Heart right ventricle (tissue), 16 donors: Measurements from ENCODE around the gene ASB4. TPM values are rescaled to one million over a fixed set of nuclear protein-coding genes. Genes with fewer than 3 reads are reported as not detected.

Source experiments
- ATAC-seq, 8 donors: fragments of 200-7000 bp; cut with Tn5 transposase; one replicate each; pipeline ENCODE4 v1.9.1; 2020; ENCODE audit warnings: mild to moderate bottlenecking in 8 of 8, moderate library complexity in 8 of 8, moderate number of reproducible peaks in 1 of 8
- DNase-seq, 2 donors: peaks; one replicate each; pipeline ENCODE4 v3.0.0-alpha.2; 2020
- H3K27ac ChIP-seq, 10 donors: fragments of 200-600 bp; sonication (generic) in 2 of 10; one replicate each; pipeline versions ENCODE4 v1.5.0 to v1.8.0; 2020 to 2022; ENCODE audit warnings: mild to moderate bottlenecking in 3 of 10
- H3K27me3 ChIP-seq, 7 donors: fragments of 200-600 bp; one replicate each; pipeline ENCODE4 v1.8.0; 2021 to 2022; ENCODE audit warnings: mild to moderate bottlenecking in 2 of 7
- H3K36me3 ChIP-seq, 9 donors: fragments of 200-600 bp; sonication (generic) in 1 of 9; one replicate each; pipeline versions ENCODE4 v1.5.0 to v1.8.0; 2020 to 2022; ENCODE audit warnings: mild to moderate bottlenecking in 2 of 9
- H3K4me1 ChIP-seq, 9 donors: fragments of 200-600 bp; sonication (generic) in 1 of 9; one replicate each; pipeline versions ENCODE4 v1.5.0 to v1.8.0; 2020 to 2022; ENCODE audit warnings: mild to moderate bottlenecking in 4 of 9
- H3K4me3 ChIP-seq, 10 donors: fragments of 200-600 bp; sonication (generic) in 2 of 10; one replicate each; pipeline versions ENCODE4 v1.5.0 to v1.8.0; 2020 to 2022; ENCODE audit warnings: mild to moderate bottlenecking in 7 of 10, moderate library complexity in 2 of 10
- H3K9me3 ChIP-seq, 11 donors: fragments of 200-600 bp in 10 of 11; sonication (generic) in 2 of 11; one replicate each; pipeline versions ENCODE4 v1.5.0 to v1.8.0; 2013 to 2022; ENCODE audit warnings: mild to moderate bottlenecking in 2 of 11, control low read depth in 1 of 11, moderate library complexity in 1 of 11
- CTCF ChIP-seq, 9 donors: fragments of 200-600 bp; sonication (generic) in 2 of 9; IDR thresholded peaks; one replicate each; pipeline versions ENCODE4 v1.5.0 to v1.8.0; 2021 to 2022; ENCODE audit warnings: antibody characterized with exemption in 9 of 9, mild to moderate bottlenecking in 5 of 9, moderate library complexity in 1 of 9
- WGBS, 2 donors: extraction: QIAGEN DNeasy Blood & Tissue Kit; methylation state at CpG; one replicate each; pipeline ENCODE4 v1.1.7; 2013; ENCODE audit warnings: inconsistent platforms in 1 of 2; 5-methylcytosine and 5-hydroxymethylcytosine counted together
- intact Hi-C, 10 donors: fragments of 100-400 bp; cut with DNase I; formaldehyde crosslinking; loops; one replicate each; pipeline versions ENCODE4 v1.11.1 to v1.14.2; 2022
- polyA plus RNA-seq, 2 donors: library from polyadenylated mRNA; stranded (reverse); fragments of 200-250 nt; gene quantifications; one replicate each; pipeline ENCODE4 v1.2.3, GENCODE V29; 2013
- total RNA-seq, 10 donors: library from RNA; stranded (reverse); fragmentation: NEBNext Ultra II Directional in 3 of 10; extraction: Animal tissue kit (Norgen Biotek cat#: 25700) in 3 of 10; gene quantifications; one replicate each; pipeline versions ENCODE4 v1.2.1 to v1.2.4, GENCODE V29; 2021 to 2023
- donor health status: Arrhythmogenic right ventricular cardiomyopathy.
- donor health status: ischemic (EF 13 %, LVEDD 7.1; RV severe dilation, severe dysfunction).
- donor health status: healthy with polysubstance abuse.
- donor health status: DM: no; HTN: yes; CAD: no.
- donor health status: DM: no; HTN: no; CAD: no.
- donor health status: ischemic (EF 25% LVEDD 6.9; RV normal size, moderate dysfunction).
- donor health status: ischemic (EF 25% LVEDD 5.7; RV mildly dilated, moderate dysfunction).
- donor health status: healthy.
- donor health status: DM: yes; HTN: yes; CAD: no.
- donor health status: Ischemic cardiomyopathy.
- donor health status: ischemic (EF 35%, LVEDD 5.7; RV mildly dilated, moderate dysfunction).
- donor health status: nonischemic (EF 11% LVEDD 7.7; RV severe dilation, severe dysfunction).
- donor health status: DM: yes; HTN: yes; CAD: no.
- donor health status: PGD.
- donor health status: ischemic (EF 29% LVEDD 5.4; RV normal size, mild dysfunction).
- donor health status: nonischemic (EF 23%, LVEDD 6.1; RV moderate dilation, normal function).

ASB4 gene
- total and polyA plus RNA-seq, 12 donors = 0.26 to 7.1 (median 3.0) TPM

DNA sequence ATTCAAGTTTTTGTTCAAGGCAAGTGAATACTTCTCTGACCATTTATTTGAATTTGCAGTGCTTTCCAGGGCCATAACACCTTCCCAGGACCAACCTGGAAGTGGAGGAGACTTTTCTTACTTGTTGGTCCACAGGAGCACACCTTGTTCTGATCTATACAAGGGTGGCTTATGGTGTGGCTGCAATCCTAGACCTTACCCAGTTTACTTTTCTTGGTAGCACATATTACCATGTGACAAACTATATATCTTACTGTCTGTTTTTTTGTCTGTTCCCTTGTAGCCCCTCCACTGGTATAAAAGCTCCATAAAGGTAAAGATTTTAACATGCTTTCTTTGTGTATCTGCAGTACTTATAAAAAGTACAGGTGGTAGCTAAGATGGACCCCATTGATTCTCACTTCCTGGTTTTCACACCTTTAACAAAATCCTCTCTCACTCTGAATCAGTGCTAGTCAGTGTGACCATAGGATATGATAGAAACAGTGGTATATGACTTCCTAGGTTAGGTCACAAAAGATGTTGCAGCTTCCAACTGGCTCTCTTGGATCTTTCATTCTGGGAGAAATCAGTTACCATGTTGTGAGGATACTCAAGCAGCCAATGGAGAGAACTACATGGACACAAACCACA, 5.6 kb upstream of the ASB4 start:
- no peak for TF ChIP-seq CTCF (IDR thresholded peaks at IDR 0.05)
- Histone ChIP-seq H3K9me3 (no peaks in the 10 kb centered on the region), H3K27me3 (peaks cover 0 to 3% (median 0%) of the 10 kb centered on the region in 7 donors), H3K4me1 (peaks cover 0 to 10% (median 0%) of the 10 kb centered on the region in 9 donors), H3K36me3 (no peaks in the 10 kb centered on the region), H3K27ac (no peak overlapping the region), H3K4me3 (no peak overlapping the region)
- DNase-seq = no peak
- no peak for ATAC-seq
- intact Hi-C loops = loop anchor here in 9 of 10 donors (5.0 to 10.0 kb wide), 9 partner anchors 43 to 1188 kb away; partner anchors contain the start of genes PON2 (in 1 of the 9) and SGCE (in 1 of the 9)

GRCh38 chr7:95481271-95482165, 4.2 kb upstream of the ASB4 start:
- peaks cover 0 to 3% (median 0%) of the 10 kb centered on the region in 7 donors for H3K27me3 ChIP-seq
- peaks cover 0 to 7% (median 0%) of the 10 kb centered on the region in 9 donors for H3K4me1 ChIP-seq
- no peaks in the 10 kb centered on the region for H3K36me3 ChIP-seq
- intact Hi-C loops = loop anchor here in 1 of 10 donors (10.0 kb wide), 2 partner anchors 63 to 1027 kb away; no protein-coding TSS in a partner anchor
- no peak for TF ChIP-seq CTCF (IDR thresholded peaks at IDR 0.05)
- H3K27ac ChIP-seq = no peak overlapping the region
- no peak overlapping the region for H3K4me3 ChIP-seq
- ATAC-seq (no peak), DNase-seq (no peak)
- 91% methylated on average over 3 of the region's 3 CpGs for WGBS, 2 donors
- H3K9me3 ChIP-seq = no peaks in the 10 kb centered on the region

DNA sequence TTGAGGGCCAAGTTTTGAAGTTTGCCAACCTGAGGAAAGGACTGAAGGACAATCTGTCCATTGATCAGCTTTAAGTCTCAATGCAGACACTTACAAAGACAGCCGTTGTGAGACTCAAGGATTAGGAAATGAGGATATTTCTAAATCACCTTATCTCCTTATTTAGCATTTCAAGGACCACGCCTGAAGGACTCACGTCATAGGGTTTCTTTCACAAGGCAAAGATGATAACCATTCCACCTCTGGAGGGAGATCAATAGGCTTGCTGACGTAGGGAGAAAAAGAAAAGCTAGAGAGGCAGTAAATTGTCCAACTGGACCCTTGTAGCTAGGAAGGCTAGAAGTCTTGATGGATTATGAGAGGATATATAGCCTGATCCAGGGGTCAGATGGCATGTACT, 3.3 kb upstream of the ASB4 start:
- intact Hi-C loops = loop anchor here in 1 of 10 donors (10.0 kb wide), 2 partner anchors 62 to 1028 kb away; no protein-coding TSS in a partner anchor
- no peak for TF ChIP-seq CTCF (IDR thresholded peaks at IDR 0.05)
- no peak for DNase-seq
- Histone ChIP-seq H3K4me3 (no peak overlapping the region), H3K4me1 (no peaks in the 10 kb centered on the region), H3K27me3 (peaks cover 0 to 3% (median 0%) of the 10 kb centered on the region in 7 donors), H3K9me3 (no peaks in the 10 kb centered on the region), H3K27ac (no peak overlapping the region), H3K36me3 (no peaks in the 10 kb centered on the region)
- WGBS, 2 donors = 77 to 86% methylated on average over 4 of the region's 4 CpGs
- no peak for ATAC-seq

DNA sequence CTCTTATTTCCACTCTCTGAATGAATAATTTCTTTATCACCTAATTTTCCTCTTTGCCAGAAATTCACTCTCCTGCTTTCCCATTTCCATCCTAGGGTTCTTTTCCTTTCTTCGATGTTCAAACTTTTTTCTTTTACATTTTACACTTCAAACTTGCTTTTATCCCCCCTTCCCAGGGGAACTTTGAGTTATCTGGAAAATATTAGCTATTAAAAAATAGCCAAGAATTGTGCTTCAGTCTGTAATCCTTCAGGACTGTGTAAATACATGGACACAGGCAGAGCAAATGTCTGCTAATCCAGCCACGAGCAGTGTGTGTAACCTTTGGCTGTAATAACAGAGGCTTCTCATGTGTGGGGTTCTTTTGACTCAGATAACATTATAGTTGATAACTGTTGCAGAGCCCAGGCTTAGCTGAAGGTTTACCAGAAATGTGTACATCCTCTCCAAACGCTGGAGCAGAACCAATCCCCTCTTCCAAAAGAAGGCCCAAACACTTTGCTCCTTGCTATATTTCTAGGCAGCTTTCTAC, 4.6 kb downstream of the ASB4 start:
- WGBS, 2 donors = 29 to 38% methylated on average over 3 of the region's 3 CpGs
- Histone ChIP-seq H3K27ac (no peak overlapping the region), H3K9me3 (no peaks in the 10 kb centered on the region), H3K36me3 (no peaks in the 10 kb centered on the region), H3K4me1 (peaks cover 0 to 4% (median 0%) of the 10 kb centered on the region in 9 donors), H3K4me3 (no peak overlapping the region), H3K27me3 (no peaks in the 10 kb centered on the region)
- DNase-seq = no peak
- peak in 3 of 8 donors; percentile 38 to 67 (median 62) for ATAC-seq
- intact Hi-C loops = no loop called here
- TF ChIP-seq CTCF (IDR thresholded peaks at IDR 0.05) = no peak
